ENCODE measurements around the gene ATF3. TPM values are rescaled to one million over a fixed set of nuclear protein-coding genes. Genes with fewer than 3 reads are reported as not detected.

The ATF3 gene
- total and polyA plus RNA-seq, 7 donors: 3.2 to 162 (median 29.4) TPM

DNA sequence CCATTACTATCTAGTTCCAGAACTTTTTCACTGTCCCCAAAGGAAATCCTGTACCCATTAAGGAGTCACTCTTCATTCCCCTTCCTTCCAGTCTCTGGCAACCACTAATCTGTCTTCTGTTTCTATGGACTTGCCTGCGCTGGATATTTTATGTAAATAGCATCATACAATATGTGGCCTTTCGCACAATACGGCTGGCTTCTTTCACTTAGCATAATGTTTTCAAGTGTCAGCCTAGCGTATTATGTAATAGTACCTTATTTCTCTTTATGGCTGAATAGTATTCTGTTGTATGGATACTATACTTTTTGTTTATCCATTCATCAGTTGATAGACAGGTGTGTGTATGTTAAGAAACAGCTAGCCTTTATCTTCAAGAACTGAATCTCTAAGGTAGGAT lies 14.3 kb downstream of the ATF3 start:
- no peak overlapping the region for H3K4me3 ChIP-seq
- WGBS, 2 donors: 96 to 97% methylated on average over 4 of the region's 4 CpGs
- no peaks in the 10 kb centered on the region for H3K27me3 ChIP-seq
- H3K4me1 ChIP-seq: no peaks in the 10 kb centered on the region
- intact Hi-C loops (cut with DNase I): no loop called here
- no peaks in the 10 kb centered on the region for H3K9me3 ChIP-seq
- no peak overlapping the region for H3K27ac ChIP-seq
- H3K36me3 ChIP-seq: peaks cover 0 to 32% (median 18%) of the 10 kb centered on the region in 4 donors
- TF ChIP-seq, protein P1, sequence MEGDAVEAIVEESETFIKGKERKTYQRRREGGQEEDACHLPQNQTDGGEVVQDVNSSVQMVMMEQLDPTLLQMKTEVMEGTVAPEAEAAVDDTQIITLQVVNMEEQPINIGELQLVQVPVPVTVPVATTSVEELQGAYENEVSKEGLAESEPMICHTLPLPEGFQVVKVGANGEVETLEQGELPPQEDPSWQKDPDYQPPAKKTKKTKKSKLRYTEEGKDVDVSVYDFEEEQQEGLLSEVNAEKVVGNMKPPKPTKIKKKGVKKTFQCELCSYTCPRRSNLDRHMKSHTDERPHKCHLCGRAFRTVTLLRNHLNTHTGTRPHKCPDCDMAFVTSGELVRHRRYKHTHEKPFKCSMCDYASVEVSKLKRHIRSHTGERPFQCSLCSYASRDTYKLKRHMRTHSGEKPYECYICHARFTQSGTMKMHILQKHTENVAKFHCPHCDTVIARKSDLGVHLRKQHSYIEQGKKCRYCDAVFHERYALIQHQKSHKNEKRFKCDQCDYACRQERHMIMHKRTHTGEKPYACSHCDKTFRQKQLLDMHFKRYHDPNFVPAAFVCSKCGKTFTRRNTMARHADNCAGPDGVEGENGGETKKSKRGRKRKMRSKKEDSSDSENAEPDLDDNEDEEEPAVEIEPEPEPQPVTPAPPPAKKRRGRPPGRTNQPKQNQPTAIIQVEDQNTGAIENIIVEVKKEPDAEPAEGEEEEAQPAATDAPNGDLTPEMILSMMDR (IDR thresholded peaks at IDR 0.05): no peak
- no peak for TF ChIP-seq POLR2A (IDR thresholded peaks at IDR 0.05)
- TF ChIP-seq POLR2AphosphoS5 (IDR thresholded peaks at IDR 0.05): no peak
- no peak for TF ChIP-seq EP300 (IDR thresholded peaks at IDR 0.05)
- no peak for DNase-seq

DNA sequence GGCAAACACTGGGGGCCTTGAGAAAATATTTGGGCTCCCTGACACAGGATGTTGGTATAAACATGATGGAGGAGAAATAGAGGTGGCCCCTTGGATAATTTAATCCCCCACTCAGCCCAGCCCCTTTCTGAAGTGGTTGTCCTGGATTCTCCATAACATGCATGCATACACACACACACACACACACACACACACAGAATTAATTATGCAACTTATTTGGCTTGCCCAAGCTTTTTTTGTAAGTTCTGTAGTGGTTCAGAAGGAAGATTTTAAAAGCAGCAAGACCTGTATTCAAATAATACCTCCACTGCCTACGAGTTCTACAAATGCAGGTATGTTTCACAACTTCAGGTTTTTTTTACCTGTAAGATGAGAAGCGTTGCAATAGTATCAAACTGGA lies 15.0 kb downstream of the ATF3 start:
- no peak overlapping the region for H3K27ac ChIP-seq
- H3K27me3 ChIP-seq: no peaks in the 10 kb centered on the region
- no peaks in the 10 kb centered on the region for H3K4me1 ChIP-seq
- no peak overlapping the region for H3K4me3 ChIP-seq
- 90% methylated on average over 2 of the region's 2 CpGs for WGBS, 2 donors
- TF ChIP-seq EP300 (IDR thresholded peaks at IDR 0.05): no peak
- no peak for TF ChIP-seq POLR2AphosphoS5 (IDR thresholded peaks at IDR 0.05)
- TF ChIP-seq POLR2A (IDR thresholded peaks at IDR 0.05): no peak
- TF ChIP-seq, protein P1 (IDR thresholded peaks at IDR 0.05): no peak
- peaks cover 0 to 25% (median 11%) of the 10 kb centered on the region in 4 donors for H3K36me3 ChIP-seq
- no peaks in the 10 kb centered on the region for H3K9me3 ChIP-seq
- no peak for DNase-seq
- intact Hi-C loops (cut with DNase I): no loop called here

DNA sequence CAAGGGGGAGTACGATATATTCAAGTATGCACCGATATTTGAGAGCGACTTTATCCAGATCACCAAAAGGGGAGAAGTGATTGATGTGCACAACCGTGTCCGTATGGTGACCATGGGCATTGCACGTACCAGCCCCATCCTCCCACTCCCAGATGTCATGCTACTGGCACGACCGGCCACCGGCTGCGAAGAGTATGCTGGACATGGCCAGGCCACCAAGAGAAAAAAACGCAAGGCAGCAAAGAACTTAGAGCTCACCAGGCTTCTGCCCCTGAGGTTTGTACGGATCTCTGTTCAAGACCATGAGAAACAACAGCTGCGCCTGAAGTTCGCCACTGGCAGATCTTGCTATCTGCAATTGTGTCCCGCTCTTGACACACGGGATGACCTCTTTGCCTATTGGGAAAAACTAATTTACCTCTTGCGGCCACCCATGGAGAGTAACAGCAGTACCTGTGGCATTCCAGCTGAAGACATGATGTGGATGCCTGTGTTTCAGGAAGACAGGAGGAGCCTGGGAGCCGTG lies 16.5 kb downstream of the ATF3 start:
- 94 to 95% methylated on average over 18 of the region's 18 CpGs for WGBS, 2 donors
- H3K27ac ChIP-seq: no peak overlapping the region
- TF ChIP-seq, protein P1 (IDR thresholded peaks at IDR 0.05): no peak
- TF ChIP-seq POLR2A (IDR thresholded peaks at IDR 0.05) (no peak), EP300 (IDR thresholded peaks at IDR 0.05) (no peak)
- H3K4me1 ChIP-seq: no peaks in the 10 kb centered on the region
- H3K4me3 ChIP-seq: no peak overlapping the region
- H3K36me3 ChIP-seq: peaks cover 0 to 11% (median 0%) of the 10 kb centered on the region in 4 donors
- intact Hi-C loops (cut with DNase I): no loop called here
- H3K9me3 ChIP-seq: no peaks in the 10 kb centered on the region
- no peaks in the 10 kb centered on the region for H3K27me3 ChIP-seq
- no peak for DNase-seq

DNA sequence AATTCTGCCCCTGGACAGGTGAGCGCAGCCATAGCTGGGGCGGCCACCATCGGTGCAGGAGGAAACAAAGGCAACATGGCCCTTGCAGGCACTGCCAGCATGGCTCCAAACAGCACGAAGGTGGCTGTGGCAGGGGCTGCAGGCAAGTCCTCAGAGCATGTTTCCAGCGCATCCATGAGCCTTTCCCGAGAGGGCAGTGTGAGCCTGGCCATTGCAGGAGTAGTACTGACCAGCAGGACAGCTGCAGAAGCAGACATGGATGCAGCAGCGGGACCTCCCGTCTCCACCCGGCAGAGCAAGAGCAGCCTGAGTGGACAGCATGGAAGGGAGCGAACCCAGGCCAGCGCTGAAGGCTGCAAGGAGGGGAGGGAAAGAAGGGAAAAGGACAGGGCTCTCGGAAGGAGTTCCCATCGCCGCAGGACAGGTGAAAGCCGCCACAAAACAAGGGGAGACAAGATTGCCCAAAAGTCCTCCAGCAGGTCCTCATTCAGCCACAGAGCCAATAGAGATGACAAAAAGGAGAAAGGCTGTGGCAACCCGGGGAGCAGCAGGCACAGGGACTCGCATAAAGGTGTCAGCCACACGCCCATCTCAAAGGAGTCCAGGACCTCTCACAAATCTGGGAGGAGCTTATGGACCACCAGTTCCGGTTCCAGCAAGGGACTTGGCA lies 17.4 kb downstream of the ATF3 start:
- H3K27ac ChIP-seq: no peak overlapping the region
- DNase-seq: no peak
- WGBS, 2 donors: 92 to 93% methylated on average over 19 of the region's 19 CpGs
- intact Hi-C loops (cut with DNase I): no loop called here
- no peaks in the 10 kb centered on the region for H3K4me1 ChIP-seq
- no peaks in the 10 kb centered on the region for H3K27me3 ChIP-seq
- no peak overlapping the region for H3K4me3 ChIP-seq
- no peak for TF ChIP-seq POLR2AphosphoS5 (IDR thresholded peaks at IDR 0.05)
- TF ChIP-seq, protein P1 (IDR thresholded peaks at IDR 0.05): no peak
- no peak for TF ChIP-seq POLR2A (IDR thresholded peaks at IDR 0.05)
- no peak for TF ChIP-seq EP300 (IDR thresholded peaks at IDR 0.05)
- H3K36me3 ChIP-seq: peaks cover 0 to 2% (median 0%) of the 10 kb centered on the region in 4 donors
- H3K9me3 ChIP-seq: no peaks in the 10 kb centered on the region
